ENCODE results near the gene SEC11C.
"Not testable (repeated sequence)": the region's sequence is repeated elsewhere in the genome, so short reads cannot be mapped to it uniquely, and the experiment has no call there.

SEC11C gene

GRCh38 chr18:59132810-59133465, 6.7 kb upstream of the SEC11C start:
- no peak for TF ChIP-seq CTCF (IDR thresholded peaks at IDR 0.05; ENCODE audit: low read length, missing control alignments)
- DNase-seq (ENCODE audit: low read depth): no peak
- no peak overlapping the region for H3K4me3 ChIP-seq (replicated peaks; ENCODE audit: low read depth, low read length)

GRCh38 chr18:59139291-59139614, 431 bp upstream of the SEC11C start:
- peak overlapping the region; percentile 89 for H3K4me3 ChIP-seq (replicated peaks; ENCODE audit: low read depth, low read length)
- TF ChIP-seq CTCF (IDR thresholded peaks at IDR 0.05; ENCODE audit: low read length, missing control alignments): no peak
- peak; percentile 89 for DNase-seq (ENCODE audit: low read depth)

- TF ChIP-seq CTCF (IDR thresholded peaks at IDR 0.05; ENCODE audit: low read length, missing control alignments): no peak
- H3K4me3 ChIP-seq (replicated peaks; ENCODE audit: low read depth, low read length): peak overlapping the region; percentile 89
- peak; percentile 45 for DNase-seq (ENCODE audit: low read depth)
Observed at GRCh38 chr18:59140302-59140885, 710 bp downstream of the SEC11C start.

- no peak overlapping the region for H3K4me3 ChIP-seq (replicated peaks; ENCODE audit: low read depth, low read length)
- no peak for DNase-seq (ENCODE audit: low read depth)
- TF ChIP-seq CTCF (IDR thresholded peaks at IDR 0.05; ENCODE audit: low read length, missing control alignments): no peak
Observed at GRCh38 chr18:59141294-59142068, 1.8 kb downstream of the SEC11C start.

GRCh38 chr18:59142274-59142673, 2.6 kb downstream of the SEC11C start:
- TF ChIP-seq CTCF (IDR thresholded peaks at IDR 0.05; ENCODE audit: low read length, missing control alignments): no peak
- DNase-seq (ENCODE audit: low read depth): no peak
- no peak overlapping the region for H3K4me3 ChIP-seq (replicated peaks; ENCODE audit: low read depth, low read length)

- not testable (repeated sequence) for DNase-seq (ENCODE audit: low read depth); H3K4me3 ChIP-seq (replicated peaks; ENCODE audit: low read depth, low read length)
Observed at GRCh38 chr18:59142800-59143416, 3.2 kb downstream of the SEC11C start.

GRCh38 chr18:59143441-59143840, 3.8 kb downstream of the SEC11C start:
- TF ChIP-seq CTCF (IDR thresholded peaks at IDR 0.05; ENCODE audit: low read length, missing control alignments): no peak
- H3K4me3 ChIP-seq (replicated peaks; ENCODE audit: low read depth, low read length): no peak overlapping the region
- DNase-seq (ENCODE audit: low read depth): no peak

Data from fibroblast of pulmonary artery (primary cell).